HCT116 (cell line): Measurements from ENCODE around the gene THSD4. TPM values are rescaled to one million over a fixed set of nuclear protein-coding genes. Genes with fewer than 3 reads are reported as not detected.

ENCODE experiments used
- ATAC-seq: fragments of 200-7000 bp; cut with Tn5 transposase; 2 replicates; pipeline ENCODE4 v1.9.1; 2020; ENCODE audit warnings: mild to moderate bottlenecking, moderate library complexity
- BruUV-seq: library from RNA; stranded (reverse); fragments of 400-500 nt; replicated peaks from 2 replicates; lab custom pipeline; 2021; lab: Mats Ljungman, UMichigan
- CTCF ChIA-PET: fragments of 300-600 bp; sonication (Branson Sonifier 250); formaldehyde crosslinking; loops from one replicate; lab custom pipeline; 2021; ENCODE audit warnings: antibody characterized with exemption; lab: Charles Lee
- POLR2A ChIA-PET: fragments of 300-600, 350-600 bp; sonication (Branson Sonifier 250); formaldehyde crosslinking; loops from one replicate; lab custom pipeline; 2021; ENCODE audit warnings: antibody characterized with exemption; lab: Charles Lee
- RAD21 ChIA-PET, 2 experiments: fragments of 300-600 bp; sonication (Branson Sonifier 250); formaldehyde crosslinking; loops; one replicate each; lab custom pipeline; 2023; ENCODE audit warnings: low total read pairs in 2 of 2; ENCODE audit not compliant: uncharacterized antibody in 2 of 2, unreplicated experiment in 2 of 2, low non-redundant PET in 1 of 2; lab: Charles Lee
- DNase-seq: peaks from one replicate; pipeline ENCODE4 v3.0.0-alpha.2; 2010; ENCODE audit warnings: low read depth, low spot score
- H2AFZ ChIP-seq: fragments of 200-600 bp; shearing (Covaris generic), sonication (generic); 2 replicates; pipeline ENCODE4 v1.6.1; 2017; ENCODE audit warnings: low read depth, mixed run types, mixed read lengths, antibody characterized with exemption, low read length; ENCODE audit not compliant: poor library complexity, severe bottlenecking
- H3K27ac ChIP-seq: 2 replicates; pipeline ENCODE4 v1.5.1; 2012; ENCODE audit warnings: low read depth, low read length
- H3K27me3 ChIP-seq: fragments of 200-600 bp; sonication (generic); 2 replicates; pipeline ENCODE4 v1.6.1; 2016; ENCODE audit warnings: mixed run types, low read length, mixed read lengths; ENCODE audit not compliant: insufficient read depth
- H3K36me3 ChIP-seq, 2 experiments: fragments of 200-500 bp in 1 of 2; fragments of 200-600 bp in 1 of 2; sonication (Bioruptor generic) in 1 of 2; sonication (generic) in 1 of 2; 2 replicates each; pipeline versions ENCODE4 v1.5.1 to v1.6.1; 2014 to 2016; ENCODE audit warnings: low read length in 2 of 2, inconsistent platforms in 1 of 2, mixed read lengths in 1 of 2, mixed run types in 1 of 2; ENCODE audit not compliant: insufficient read depth in 2 of 2, control insufficient read depth in 1 of 2
- H3K4me1 ChIP-seq, 2 experiments: fragments of 200-600 bp in 1 of 2; sonication (generic) in 1 of 2; 2 replicates each; pipeline versions ENCODE4 v1.5.1 to v1.6.1; 2012 to 2017; ENCODE audit warnings: low read length in 2 of 2, inconsistent platforms in 1 of 2, mild to moderate bottlenecking in 1 of 2, mixed read lengths in 1 of 2, mixed run types in 1 of 2, moderate library complexity in 1 of 2; ENCODE audit not compliant: insufficient read depth in 2 of 2, control insufficient read depth in 1 of 2
- H3K4me2 ChIP-seq: fragments of 200-600 bp; sonication (generic); 2 replicates; pipeline ENCODE4 v1.6.1; 2017; ENCODE audit warnings: mixed run types, low read length, mixed read lengths
- H3K4me3 ChIP-seq, 2 experiments: fragments of 200-600 bp in 1 of 2; sonication (generic) in 1 of 2; replicated peaks in 1 of 2; 2 replicates each; pipeline ENCODE4 v1.5.1; 2011 to 2016; ENCODE audit warnings: low read length in 2 of 2, control low read depth in 1 of 2, low read depth in 1 of 2, mild to moderate bottlenecking in 1 of 2, mixed read lengths in 1 of 2, mixed run types in 1 of 2
- H3K79me2 ChIP-seq: fragments of 200-600 bp; sonication (generic); 2 replicates; pipeline ENCODE4 v1.6.1; 2017; ENCODE audit warnings: mild to moderate bottlenecking, mixed run types, low read length, moderate library complexity, mixed read lengths; ENCODE audit not compliant: insufficient read depth
- H3K9ac ChIP-seq: fragments of 200-600 bp; sonication (generic); 2 replicates; pipeline ENCODE4 v1.6.1; 2016; ENCODE audit warnings: low read length, mixed read lengths
- H3K9me2 ChIP-seq: fragments of 200-600 bp; sonication (generic), shearing (Covaris generic); 2 replicates; pipeline ENCODE4 v1.6.1; 2017; ENCODE audit warnings: mixed run types, mild to moderate bottlenecking, moderate library complexity; ENCODE audit not compliant: insufficient read depth
- H3K9me3 ChIP-seq, 2 experiments: fragments of 200-500 bp in 1 of 2; fragments of 200-600 bp in 1 of 2; sonication (Bioruptor generic) in 1 of 2; sonication (generic) in 1 of 2; 2 replicates each; pipeline ENCODE4 v1.6.1; 2014 to 2017; ENCODE audit warnings: low read length in 2 of 2, mixed read lengths in 2 of 2, inconsistent platforms in 1 of 2, low read depth in 1 of 2, mild to moderate bottlenecking in 1 of 2, mixed run types in 1 of 2, moderate library complexity in 1 of 2; ENCODE audit not compliant: control insufficient read depth in 1 of 2, insufficient read depth in 1 of 2
- H4K20me1 ChIP-seq: fragments of 200-600 bp; sonication (generic), shearing (Covaris generic); 2 replicates; pipeline ENCODE4 v1.6.1; 2017; ENCODE audit warnings: mixed run types, mild to moderate bottlenecking, moderate library complexity; ENCODE audit not compliant: insufficient read depth
- CTCF ChIP-seq, 3 experiments: fragments of 200-600 bp in 1 of 3; sonication (generic) in 1 of 3; IDR thresholded peaks in 2 of 3; conservative IDR thresholded peaks in 1 of 3; 2 replicates each; pipeline ENCODE4 v1.5.1; 2012 to 2017; ENCODE audit warnings: low read depth in 2 of 3, low read length in 2 of 3, antibody characterized with exemption in 1 of 3, borderline replicate concordance in 1 of 3, control low read depth in 1 of 3, mild to moderate bottlenecking in 1 of 3, mixed read lengths in 1 of 3, mixed run types in 1 of 3, moderate library complexity in 1 of 3; ENCODE audit not compliant: insufficient read depth in 1 of 3
- FOSL1 ChIP-seq: IDR thresholded peaks from 2 replicates; pipeline ENCODE4 v1.6.1; 2012; ENCODE audit warnings: low read depth
- JUND ChIP-seq: IDR thresholded peaks from 2 replicates; pipeline ENCODE4 v1.6.1; 2012
- POLR2AphosphoS5 ChIP-seq: IDR thresholded peaks from 2 replicates; pipeline ENCODE4 v1.6.1; 2011; ENCODE audit warnings: mild to moderate bottlenecking, low read depth, low read length, moderate library complexity
- SIN3A ChIP-seq: IDR thresholded peaks from 2 replicates; pipeline ENCODE4 v1.6.1; 2012; ENCODE audit warnings: low read depth
- SP1 ChIP-seq: IDR thresholded peaks from 2 replicates; pipeline ENCODE4 v1.6.1; 2012; ENCODE audit warnings: low read depth
- intact Hi-C: fragments of 100-400 bp; cut with micrococcal nuclease; formaldehyde crosslinking; loops from 2 replicates; pipeline ENCODE4 v1.10.0; 2022
- total RNA-seq: library from RNA; stranded (reverse); gene quantifications from one replicate; pipeline ENCODE4 v1.2.1, GENCODE V29; 2021; ENCODE audit not compliant: unreplicated experiment
- TF ChIP-seq, protein P1 (sequence below): IDR thresholded peaks from 2 replicates; pipeline ENCODE4 v1.6.1; 2012; ENCODE audit warnings: low read depth

THSD4 gene
- total RNA-seq, 1 experiment from 2014 or later: 30.5 TPM

GRCh38 chr15:71790081-71790480 is 674.8 kb downstream of the THSD4 start:
- no peaks in the 10 kb centered on the region for H3K9me3 ChIP-seq
- H3K36me3 ChIP-seq: no peaks in the 10 kb centered on the region
- TF ChIP-seq POLR2AphosphoS5: no peak
- peak; percentile 61 for TF ChIP-seq JUND
- no peak for TF ChIP-seq CTCF (IDR thresholded peaks at IDR 0.05 in 2 of 3, conservative IDR thresholded peaks at IDR 0.05 in 1 of 3; ENCODE audit: borderline replicate concordance in 1 of 3, insufficient read depth in 1 of 3, low read depth in 2 of 3, low read length in 2 of 3)
- TF ChIP-seq, protein P1, sequence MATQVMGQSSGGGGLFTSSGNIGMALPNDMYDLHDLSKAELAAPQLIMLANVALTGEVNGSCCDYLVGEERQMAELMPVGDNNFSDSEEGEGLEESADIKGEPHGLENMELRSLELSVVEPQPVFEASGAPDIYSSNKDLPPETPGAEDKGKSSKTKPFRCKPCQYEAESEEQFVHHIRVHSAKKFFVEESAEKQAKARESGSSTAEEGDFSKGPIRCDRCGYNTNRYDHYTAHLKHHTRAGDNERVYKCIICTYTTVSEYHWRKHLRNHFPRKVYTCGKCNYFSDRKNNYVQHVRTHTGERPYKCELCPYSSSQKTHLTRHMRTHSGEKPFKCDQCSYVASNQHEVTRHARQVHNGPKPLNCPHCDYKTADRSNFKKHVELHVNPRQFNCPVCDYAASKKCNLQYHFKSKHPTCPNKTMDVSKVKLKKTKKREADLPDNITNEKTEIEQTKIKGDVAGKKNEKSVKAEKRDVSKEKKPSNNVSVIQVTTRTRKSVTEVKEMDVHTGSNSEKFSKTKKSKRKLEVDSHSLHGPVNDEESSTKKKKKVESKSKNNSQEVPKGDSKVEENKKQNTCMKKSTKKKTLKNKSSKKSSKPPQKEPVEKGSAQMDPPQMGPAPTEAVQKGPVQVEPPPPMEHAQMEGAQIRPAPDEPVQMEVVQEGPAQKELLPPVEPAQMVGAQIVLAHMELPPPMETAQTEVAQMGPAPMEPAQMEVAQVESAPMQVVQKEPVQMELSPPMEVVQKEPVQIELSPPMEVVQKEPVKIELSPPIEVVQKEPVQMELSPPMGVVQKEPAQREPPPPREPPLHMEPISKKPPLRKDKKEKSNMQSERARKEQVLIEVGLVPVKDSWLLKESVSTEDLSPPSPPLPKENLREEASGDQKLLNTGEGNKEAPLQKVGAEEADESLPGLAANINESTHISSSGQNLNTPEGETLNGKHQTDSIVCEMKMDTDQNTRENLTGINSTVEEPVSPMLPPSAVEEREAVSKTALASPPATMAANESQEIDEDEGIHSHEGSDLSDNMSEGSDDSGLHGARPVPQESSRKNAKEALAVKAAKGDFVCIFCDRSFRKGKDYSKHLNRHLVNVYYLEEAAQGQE: no peak
- peak; percentile 47; the same call in 1 of the 2 replicates for TF ChIP-seq SP1
- peak; percentile 55; the same call in 1 of the 2 replicates for TF ChIP-seq FOSL1
- no peak for TF ChIP-seq SIN3A
- TF ChIP-seq, all 23 proteins: peak for 3
- POLR2A ChIA-PET: interaction anchor here (1.1 kb wide), 1 partner anchor 8 kb away, joined by 4 read pairs; no protein-coding TSS in a partner anchor
- RAD21 ChIA-PET: no interaction called here
- H3K9ac ChIP-seq: 0 out of 2 replicates have a peak overlapping the region, but pooled peaks have one; percentile 20
- no peak overlapping the region for H3K4me3 ChIP-seq
- no peaks in the 10 kb centered on the region for H3K9me2 ChIP-seq
- no peak overlapping the region for H2AFZ ChIP-seq
- CTCF ChIA-PET: interaction anchor here (1.6 to 4.0 kb wide), 3 partner anchors 10 to 46 kb away, joined by 5 to 28 read pairs (median 23); no protein-coding TSS in a partner anchor
- H4K20me1 ChIP-seq: no peaks in the 10 kb centered on the region
- H3K4me2 ChIP-seq: peak overlapping the region; percentile 59
- BruUV-seq: no TSS peak
- peak; percentile 77 for ATAC-seq
- H3K4me1 ChIP-seq: peaks cover 30 to 33% of the 10 kb centered on the region in 2 experiments
- H3K27ac ChIP-seq: peak overlapping the region; percentile 35; the same call in 1 of the 2 replicates
- intact Hi-C loops: no loop called here
- DNase-seq: no peak
- no peaks in the 10 kb centered on the region for H3K27me3 ChIP-seq
- H3K79me2 ChIP-seq: no peaks in the 10 kb centered on the region
